H9 (cell line): ENCODE results near the gene TRAP1. TPM values are rescaled to one million over a fixed set of nuclear protein-coding genes. Genes with fewer than 3 reads are reported as not detected.

Source experiments
- DNase-seq: peaks from one replicate; pipeline ENCODE4 v3.0.0-alpha.2; 2017
- H2AFZ ChIP-seq: one replicate; pipeline ENCODE4 v1.6.1; 2013; ENCODE audit warnings: mild to moderate bottlenecking, low read length, control low read depth, moderate library complexity
- H2AK5ac ChIP-seq: 2 replicates; pipeline ENCODE4 v1.6.1; 2013; ENCODE audit warnings: low read length, control low read depth, mixed read lengths; ENCODE audit not compliant: insufficient read length
- H2BK120ac ChIP-seq: one replicate; pipeline ENCODE4 v1.6.1; 2013; ENCODE audit warnings: low read depth, mild to moderate bottlenecking, low read length, control low read depth, inconsistent platforms; ENCODE audit not compliant: poor library complexity, severe bottlenecking
- H2BK12ac ChIP-seq: 2 replicates; pipeline ENCODE4 v1.6.1; 2013; ENCODE audit warnings: low read length, control low read depth, mixed read lengths, low read depth; ENCODE audit not compliant: insufficient read length
- H2BK15ac ChIP-seq: 2 replicates; pipeline ENCODE4 v1.6.1; 2013; ENCODE audit warnings: low read depth, low read length, control low read depth
- H2BK20ac ChIP-seq: one replicate; pipeline ENCODE4 v1.6.1; 2013; ENCODE audit warnings: low read depth, mild to moderate bottlenecking, low read length, control low read depth, inconsistent platforms; ENCODE audit not compliant: poor library complexity, severe bottlenecking
- H2BK5ac ChIP-seq: 2 replicates; pipeline ENCODE4 v1.6.1; 2013; ENCODE audit warnings: low read length, control low read depth, mixed read lengths; ENCODE audit not compliant: insufficient read length
- H3K14ac ChIP-seq: 2 replicates; pipeline ENCODE4 v1.6.1; 2013; ENCODE audit warnings: low read length, control low read depth; ENCODE audit not compliant: insufficient read depth
- H3K18ac ChIP-seq: 2 replicates; pipeline ENCODE4 v1.6.1; 2013; ENCODE audit warnings: low read depth, mild to moderate bottlenecking, mixed read lengths, low read length, control low read depth; ENCODE audit not compliant: insufficient read length
- H3K23ac ChIP-seq: 2 replicates; pipeline ENCODE4 v1.6.1; 2013; ENCODE audit warnings: low read length, control low read depth, mixed read lengths, low read depth; ENCODE audit not compliant: insufficient read length
- H3K23me2 ChIP-seq: 2 replicates; pipeline ENCODE4 v1.6.1; 2013; ENCODE audit warnings: low read depth, mild to moderate bottlenecking, mixed read lengths, low read length, control low read depth; ENCODE audit not compliant: insufficient read length, poor library complexity, severe bottlenecking
- H3K27ac ChIP-seq: 2 replicates; pipeline ENCODE4 v1.5.1; 2013; ENCODE audit warnings: low read length, control low read depth, mixed read lengths, low read depth; ENCODE audit not compliant: insufficient read length
- H3K27me3 ChIP-seq: 2 replicates; pipeline ENCODE4 v1.6.1; 2013; ENCODE audit warnings: low read length, control low read depth, inconsistent platforms; ENCODE audit not compliant: insufficient read depth
- H3K4ac ChIP-seq: 2 replicates; pipeline ENCODE4 v1.6.1; 2013; ENCODE audit warnings: low read depth, mild to moderate bottlenecking, control low read depth, inconsistent platforms, low read length, moderate library complexity
- H3K4me1 ChIP-seq: 2 replicates; pipeline ENCODE4 v1.6.1; 2013; ENCODE audit warnings: low read length, control low read depth, inconsistent platforms; ENCODE audit not compliant: insufficient read depth
- H3K4me2 ChIP-seq: 2 replicates; pipeline ENCODE4 v1.6.1; 2013; ENCODE audit warnings: low read length, control low read depth, mixed read lengths; ENCODE audit not compliant: insufficient read length, insufficient read depth
- H3K56ac ChIP-seq: 2 replicates; pipeline ENCODE4 v1.6.1; 2013; ENCODE audit warnings: low read depth, mild to moderate bottlenecking, mixed read lengths, low read length, control low read depth; ENCODE audit not compliant: insufficient read length
- H3K79me1 ChIP-seq: 2 replicates; pipeline ENCODE4 v1.6.1; 2013; ENCODE audit warnings: low read depth, mild to moderate bottlenecking, moderate library complexity, low read length, control low read depth, inconsistent platforms; ENCODE audit not compliant: insufficient read depth, poor library complexity, severe bottlenecking
- H3K79me2 ChIP-seq: 2 replicates; pipeline ENCODE4 v1.6.1; 2013; ENCODE audit warnings: low read length, control low read depth, inconsistent platforms; ENCODE audit not compliant: insufficient read depth
- H3K9ac ChIP-seq: 2 replicates; pipeline ENCODE4 v1.6.1; 2013; ENCODE audit warnings: low read length, control low read depth, mixed read lengths; ENCODE audit not compliant: insufficient read length; ENCODE audit errors: extremely low read depth
- H3K9me3 ChIP-seq: one replicate; pipeline ENCODE4 v1.6.1; 2013; ENCODE audit warnings: low read depth, low read length, inconsistent platforms; ENCODE audit not compliant: control insufficient read depth
- H3T11ph ChIP-seq: one replicate; pipeline ENCODE4 v1.6.1; 2013; ENCODE audit warnings: mild to moderate bottlenecking, low read length, control low read depth, inconsistent platforms
- H4K20me1 ChIP-seq: one replicate; pipeline ENCODE4 v1.6.1; 2013; ENCODE audit not compliant: control insufficient read depth, insufficient read length, insufficient read depth
- H4K5ac ChIP-seq: 2 replicates; pipeline ENCODE4 v1.6.1; 2013; ENCODE audit warnings: low read depth, mild to moderate bottlenecking, mixed read lengths, low read length, control low read depth; ENCODE audit not compliant: insufficient read length
- H4K8ac ChIP-seq: replicated peaks from 2 replicates; pipeline ENCODE4 v1.6.1; 2013; ENCODE audit warnings: low read length, control low read depth, mixed read lengths, low read depth; ENCODE audit not compliant: insufficient read length
- H4K91ac ChIP-seq: 2 replicates; pipeline ENCODE4 v1.6.1; 2013; ENCODE audit warnings: low read depth, mild to moderate bottlenecking, moderate library complexity, mixed read lengths, low read length, control low read depth; ENCODE audit not compliant: insufficient read length
- H3K27ac Mint-ChIP-seq, 3 experiments: 2 replicates in 2 of 3; 3 replicates in 1 of 3; pipeline ENCODE4 v1.8.0; 2020 to 2021; ENCODE audit warnings: mixed read lengths in 3 of 3, mild to moderate bottlenecking in 1 of 3, moderate library complexity in 1 of 3
- H3K27me3 Mint-ChIP-seq: 2 replicates; pipeline ENCODE4 v1.8.0; 2021; ENCODE audit warnings: low read depth, mild to moderate bottlenecking, moderate library complexity, mixed read lengths
- H3K36me3 Mint-ChIP-seq, 3 experiments: 2 replicates in 2 of 3; 3 replicates in 1 of 3; pipeline ENCODE4 v1.8.0; 2020 to 2021; ENCODE audit warnings: low read depth in 3 of 3, mixed read lengths in 3 of 3; ENCODE audit not compliant: insufficient read depth in 1 of 3
- H3K4me1 Mint-ChIP-seq, 2 experiments: 2 replicates each; pipeline ENCODE4 v1.8.0; 2020; ENCODE audit warnings: mixed read lengths in 2 of 2
- H3K4me3 Mint-ChIP-seq, 2 experiments: 2 replicates in 1 of 2; 3 replicates in 1 of 2; pipeline ENCODE4 v1.8.0; 2020 to 2021; ENCODE audit warnings: mild to moderate bottlenecking in 2 of 2, mixed read lengths in 2 of 2, moderate library complexity in 1 of 2
- H3K9me3 Mint-ChIP-seq, 2 experiments: 2 replicates in 1 of 2; 3 replicates in 1 of 2; pipeline ENCODE4 v1.8.0; 2020; ENCODE audit warnings: mild to moderate bottlenecking in 2 of 2, mixed read lengths in 2 of 2, moderate library complexity in 1 of 2
- WGBS: extraction: QIAGEN DNeasy Blood & Tissue Kit; methylation state at CpG from one replicate; pipeline ENCODE4 v1.1.7; 2013; ENCODE audit warnings: missing lambda C conversion rate, low lambda C conversion rate, mixed read lengths; ENCODE audit not compliant: insufficient read length; ENCODE audit errors: extremely low coverage; 5-methylcytosine and 5-hydroxymethylcytosine counted together
- total RNA-seq: library from RNA; stranded (reverse); gene quantifications from 2 replicates; pipeline ENCODE4 v1.2.1, GENCODE V29; 2021
- TF ChIP-seq, protein P1 (sequence below): fragments of 200-600 bp; sonication (generic); conservative IDR thresholded peaks from 3 replicates; pipeline ENCODE4 v1.8.0; 2021; ENCODE audit warnings: antibody characterized with exemption, mild to moderate bottlenecking

The TRAP1 gene
- total RNA-seq, 1 experiment from 2014 or later: 211 TPM

DNA sequence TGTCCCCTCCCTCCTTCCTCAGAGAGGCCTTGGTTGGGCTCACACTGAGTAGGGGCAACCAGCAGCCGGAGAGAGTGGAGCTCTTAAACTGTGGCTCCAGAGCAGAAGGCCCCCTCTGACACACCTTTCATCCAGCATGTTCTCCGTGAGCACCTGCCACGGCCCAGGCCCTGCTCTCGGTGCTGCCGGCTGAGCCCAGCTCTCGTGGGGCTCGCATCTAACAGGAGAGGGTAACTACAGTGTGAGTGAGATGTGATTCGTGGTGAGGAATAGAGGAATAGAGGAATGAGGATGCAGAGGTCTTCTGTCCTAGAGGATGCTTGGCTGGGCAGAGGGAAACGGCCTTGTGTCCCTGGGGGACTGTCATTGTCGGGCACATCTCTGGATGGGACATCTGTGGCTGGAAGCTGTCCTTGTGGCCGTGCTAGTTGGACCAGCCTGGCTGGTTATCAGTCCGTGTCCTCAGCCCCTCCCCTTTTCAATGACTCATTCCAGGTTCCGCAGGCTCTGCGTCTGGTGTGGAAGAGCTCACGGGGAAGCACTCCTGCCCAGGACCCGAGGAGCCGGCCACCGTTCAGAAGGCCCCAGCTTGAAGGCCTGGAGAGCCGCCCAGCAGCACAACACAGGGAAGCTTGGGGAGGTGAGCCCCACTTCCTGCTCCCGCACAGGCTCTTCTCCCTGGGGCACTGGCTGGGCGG lies 74.8 kb downstream of the TRAP1 start:
- H3K27me3 ChIP-seq: no peaks in the 10 kb centered on the region
- no peak overlapping the region for H3K56ac ChIP-seq
- no peaks in the 10 kb centered on the region for H4K20me1 ChIP-seq
- no peak overlapping the region for H3K23ac ChIP-seq
- no peak overlapping the region for H4K8ac ChIP-seq
- no peak overlapping the region for H3K4ac ChIP-seq
- Mint-ChIP-seq H3K36me3 (peaks cover 0 to 10% (median 5%) of the 10 kb centered on the region in 3 experiments), H3K4me3 (no peak overlapping the region), H3K9me3 (peaks cover 3 to 9% of the 10 kb centered on the region in 2 experiments; a peak in 4 of 5 replicates), H3K4me1 (peaks cover 60 to 61% of the 10 kb centered on the region in 2 experiments), H3K27ac (peak overlapping the region in 2 of 3 experiments; percentile 73 to 78; a peak in 3 of 7 replicates), H3K27me3 (no peaks in the 10 kb centered on the region)
- H2BK120ac ChIP-seq: no peak overlapping the region
- TF ChIP-seq, protein P1, sequence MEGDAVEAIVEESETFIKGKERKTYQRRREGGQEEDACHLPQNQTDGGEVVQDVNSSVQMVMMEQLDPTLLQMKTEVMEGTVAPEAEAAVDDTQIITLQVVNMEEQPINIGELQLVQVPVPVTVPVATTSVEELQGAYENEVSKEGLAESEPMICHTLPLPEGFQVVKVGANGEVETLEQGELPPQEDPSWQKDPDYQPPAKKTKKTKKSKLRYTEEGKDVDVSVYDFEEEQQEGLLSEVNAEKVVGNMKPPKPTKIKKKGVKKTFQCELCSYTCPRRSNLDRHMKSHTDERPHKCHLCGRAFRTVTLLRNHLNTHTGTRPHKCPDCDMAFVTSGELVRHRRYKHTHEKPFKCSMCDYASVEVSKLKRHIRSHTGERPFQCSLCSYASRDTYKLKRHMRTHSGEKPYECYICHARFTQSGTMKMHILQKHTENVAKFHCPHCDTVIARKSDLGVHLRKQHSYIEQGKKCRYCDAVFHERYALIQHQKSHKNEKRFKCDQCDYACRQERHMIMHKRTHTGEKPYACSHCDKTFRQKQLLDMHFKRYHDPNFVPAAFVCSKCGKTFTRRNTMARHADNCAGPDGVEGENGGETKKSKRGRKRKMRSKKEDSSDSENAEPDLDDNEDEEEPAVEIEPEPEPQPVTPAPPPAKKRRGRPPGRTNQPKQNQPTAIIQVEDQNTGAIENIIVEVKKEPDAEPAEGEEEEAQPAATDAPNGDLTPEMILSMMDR: no peak
- H3K79me1 ChIP-seq: no peaks in the 10 kb centered on the region
- peaks cover 4% of the 10 kb centered on the region for H3K23me2 ChIP-seq
- no peak overlapping the region for H4K5ac ChIP-seq
- H2BK5ac ChIP-seq: no peak overlapping the region
- no peak overlapping the region for H3K18ac ChIP-seq
- H2BK20ac ChIP-seq: no peak overlapping the region
- no peak overlapping the region for H2BK15ac ChIP-seq
- H2BK12ac ChIP-seq: no peak overlapping the region
- no peak overlapping the region; the same call in 1 of the 2 replicates for H3K14ac ChIP-seq
- no peak overlapping the region for H3K27ac ChIP-seq
- no peak overlapping the region for H3K9ac ChIP-seq
- no CpG with 5 or more reads among the region's 21 CpGs for WGBS
- H3K4me2 ChIP-seq: no peak overlapping the region
- DNase-seq: no peak
- H3K9me3 ChIP-seq: no peaks in the 10 kb centered on the region
- no peak overlapping the region for H3T11ph ChIP-seq
- H3K4me1 ChIP-seq: peaks cover 8% of the 10 kb centered on the region
- no peak overlapping the region for H2AK5ac ChIP-seq
- H4K91ac ChIP-seq: no peak overlapping the region
- no peak overlapping the region for H2AFZ ChIP-seq
- H3K79me2 ChIP-seq: no peaks in the 10 kb centered on the region
